Measurements from ENCODE around the gene ENPEP. TPM values are rescaled to one million over a fixed set of nuclear protein-coding genes. Genes with fewer than 3 reads are reported as not detected.

The ENPEP gene
- total and polyA plus RNA-seq, 10 of the 15 experiments (the other 5 are each of a cell fraction or from before 2014, with no cell fraction given) = 0.03 TPM; not detected in 9

DNA sequence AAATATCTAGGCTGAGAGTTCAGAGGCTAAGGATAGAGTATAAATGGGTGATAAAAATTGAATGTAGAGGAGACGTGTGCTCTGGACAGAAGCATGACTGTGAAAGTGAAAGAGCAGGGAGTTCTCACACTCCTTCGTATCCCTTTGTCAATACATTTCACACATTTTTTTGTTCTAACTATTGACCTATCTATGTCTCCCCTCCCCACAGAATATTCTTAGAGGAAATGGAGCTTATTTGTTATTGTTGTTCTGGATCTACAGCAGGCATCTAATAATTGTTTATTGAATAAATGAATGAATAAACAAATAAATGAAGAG lies 57.6 kb downstream of the ENPEP start (continued):
- TF ChIP-seq, protein P1, sequence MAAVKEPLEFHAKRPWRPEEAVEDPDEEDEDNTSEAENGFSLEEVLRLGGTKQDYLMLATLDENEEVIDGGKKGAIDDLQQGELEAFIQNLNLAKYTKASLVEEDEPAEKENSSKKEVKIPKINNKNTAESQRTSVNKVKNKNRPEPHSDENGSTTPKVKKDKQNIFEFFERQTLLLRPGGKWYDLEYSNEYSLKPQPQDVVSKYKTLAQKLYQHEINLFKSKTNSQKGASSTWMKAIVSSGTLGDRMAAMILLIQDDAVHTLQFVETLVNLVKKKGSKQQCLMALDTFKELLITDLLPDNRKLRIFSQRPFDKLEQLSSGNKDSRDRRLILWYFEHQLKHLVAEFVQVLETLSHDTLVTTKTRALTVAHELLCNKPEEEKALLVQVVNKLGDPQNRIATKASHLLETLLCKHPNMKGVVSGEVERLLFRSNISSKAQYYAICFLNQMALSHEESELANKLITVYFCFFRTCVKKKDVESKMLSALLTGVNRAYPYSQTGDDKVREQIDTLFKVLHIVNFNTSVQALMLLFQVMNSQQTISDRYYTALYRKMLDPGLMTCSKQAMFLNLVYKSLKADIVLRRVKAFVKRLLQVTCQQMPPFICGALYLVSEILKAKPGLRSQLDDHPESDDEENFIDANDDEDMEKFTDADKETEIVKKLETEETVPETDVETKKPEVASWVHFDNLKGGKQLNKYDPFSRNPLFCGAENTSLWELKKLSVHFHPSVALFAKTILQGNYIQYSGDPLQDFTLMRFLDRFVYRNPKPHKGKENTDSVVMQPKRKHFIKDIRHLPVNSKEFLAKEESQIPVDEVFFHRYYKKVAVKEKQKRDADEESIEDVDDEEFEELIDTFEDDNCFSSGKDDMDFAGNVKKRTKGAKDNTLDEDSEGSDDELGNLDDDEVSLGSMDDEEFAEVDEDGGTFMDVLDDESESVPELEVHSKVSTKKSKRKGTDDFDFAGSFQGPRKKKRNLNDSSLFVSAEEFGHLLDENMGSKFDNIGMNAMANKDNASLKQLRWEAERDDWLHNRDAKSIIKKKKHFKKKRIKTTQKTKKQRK (IDR thresholded peaks at IDR 0.05; ENCODE audit: low read depth, low read length) = no peak
- TF ChIP-seq POU2F2 (IDR thresholded peaks at IDR 0.05; ENCODE audit: borderline replicate concordance, low read depth, low read length) = no peak
- TF ChIP-seq NRF1 (conservative IDR thresholded peaks at IDR 0.05; ENCODE audit: low read depth, low read length) = no peak
- TF ChIP-seq TAF1 (IDR thresholded peaks at IDR 0.05; ENCODE audit: borderline replicate concordance, low read depth, low read length) = no peak
- no peak for TF ChIP-seq NR2F1 (conservative IDR thresholded peaks at IDR 0.05)
- TF ChIP-seq GATAD2B (conservative IDR thresholded peaks at IDR 0.05; ENCODE audit: low read depth) = no peak
- TF ChIP-seq FOXK2 (IDR thresholded peaks at IDR 0.05) = no peak

DNA sequence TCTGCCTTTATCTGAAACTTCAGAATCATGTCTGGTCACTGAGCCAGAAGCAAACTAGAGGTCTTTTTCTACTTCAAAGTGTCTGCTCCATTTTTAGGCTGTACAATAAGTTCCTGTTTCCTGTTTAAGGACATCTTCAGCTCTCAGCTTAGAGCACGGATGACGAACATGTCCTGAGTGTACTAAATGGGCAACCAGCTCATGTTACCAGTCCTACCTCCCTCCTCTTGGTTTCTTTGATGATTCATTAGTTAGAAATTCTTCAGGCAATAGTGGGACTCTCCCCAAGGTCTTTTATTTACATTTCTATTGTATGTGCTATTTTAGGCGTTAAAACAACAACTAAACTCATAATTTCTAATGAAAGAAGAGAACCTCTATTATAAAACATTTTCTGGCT lies 58.0 kb downstream of the ENPEP start:
- BruUV-seq (replicated peaks) = no TSS peak
- CTCF ChIA-PET = interaction anchor here (1.1 kb wide), 1 partner anchor 15 kb away, joined by 3 read pairs; no protein-coding TSS in a partner anchor
- Histone ChIP-seq H3K4me1 (ENCODE audit: control insufficient read depth, insufficient read depth, low read length) (no peaks in the 10 kb centered on the region), H3K36me3 (ENCODE audit: control insufficient read depth in 2 of 2, insufficient read depth in 2 of 2, low read length in 1 of 2) (no peaks in the 10 kb centered on the region), H3K4me2 (ENCODE audit: control insufficient read depth, insufficient read depth) (no peak overlapping the region), H3K79me2 (ENCODE audit: control insufficient read depth, insufficient read depth, low read length) (no peaks in the 10 kb centered on the region), H3K27ac (ENCODE audit: control insufficient read depth, insufficient read depth) (no peak overlapping the region), H3K4me3 (no peak overlapping the region), H3K9ac (ENCODE audit: control insufficient read depth, insufficient read depth, low read length) (no peak overlapping the region), H4K20me1 (ENCODE audit: control insufficient read depth, insufficient read depth) (no peaks in the 10 kb centered on the region), H3K27me3 (replicated peaks in 1 of 2; ENCODE audit: control insufficient read depth in 2 of 2, insufficient read depth in 2 of 2, low read length in 1 of 2) (no peaks in the 10 kb centered on the region), H3K9me3 (replicated peaks; ENCODE audit: control insufficient read depth, insufficient read depth, low read length) (no peaks in the 10 kb centered on the region; the same call in 2 of the 3 replicates), H2AFZ (ENCODE audit: control insufficient read depth, low read depth, low read length) (peak overlapping the region; percentile 37)
- peak; percentile 54 for FAIRE-seq
- 30% methylated on average over 3 of the region's 3 CpGs for WGBS (ENCODE audit: insufficient coverage, insufficient replicate concordance, low lambda C conversion rate, missing lambda C conversion rate)
- RAD21 ChIA-PET (ENCODE audit: unreplicated experiment) = interaction anchor here (1.5 to 1.6 kb wide), 2 partner anchors 15 to 527 kb away, joined by 4 to 5 read pairs; no protein-coding TSS in a partner anchor
- in situ Hi-C loops (cut with MboI) = no loop called here
- ATAC-seq = peak; percentile 31; the same call in 1 of the 3 replicates
- intact Hi-C loops (cut with micrococcal nuclease; ENCODE audit: unreplicated experiment) = no loop called here
- DNase-seq (ENCODE audit: low read depth, low spot score) = no peak
- SMC1A ChIA-PET (ENCODE audit: uncharacterized antibody, unreplicated experiment) = no interaction called here
- POLR2A ChIA-PET = interaction anchor here (0.7 kb wide), 1 partner anchor 13 kb away, joined by 3 read pairs; no protein-coding TSS in a partner anchor
- TF ChIP-seq BMI1 (IDR thresholded peaks at IDR 0.05; ENCODE audit: borderline replicate concordance) = no peak
- TF ChIP-seq, protein P2, sequence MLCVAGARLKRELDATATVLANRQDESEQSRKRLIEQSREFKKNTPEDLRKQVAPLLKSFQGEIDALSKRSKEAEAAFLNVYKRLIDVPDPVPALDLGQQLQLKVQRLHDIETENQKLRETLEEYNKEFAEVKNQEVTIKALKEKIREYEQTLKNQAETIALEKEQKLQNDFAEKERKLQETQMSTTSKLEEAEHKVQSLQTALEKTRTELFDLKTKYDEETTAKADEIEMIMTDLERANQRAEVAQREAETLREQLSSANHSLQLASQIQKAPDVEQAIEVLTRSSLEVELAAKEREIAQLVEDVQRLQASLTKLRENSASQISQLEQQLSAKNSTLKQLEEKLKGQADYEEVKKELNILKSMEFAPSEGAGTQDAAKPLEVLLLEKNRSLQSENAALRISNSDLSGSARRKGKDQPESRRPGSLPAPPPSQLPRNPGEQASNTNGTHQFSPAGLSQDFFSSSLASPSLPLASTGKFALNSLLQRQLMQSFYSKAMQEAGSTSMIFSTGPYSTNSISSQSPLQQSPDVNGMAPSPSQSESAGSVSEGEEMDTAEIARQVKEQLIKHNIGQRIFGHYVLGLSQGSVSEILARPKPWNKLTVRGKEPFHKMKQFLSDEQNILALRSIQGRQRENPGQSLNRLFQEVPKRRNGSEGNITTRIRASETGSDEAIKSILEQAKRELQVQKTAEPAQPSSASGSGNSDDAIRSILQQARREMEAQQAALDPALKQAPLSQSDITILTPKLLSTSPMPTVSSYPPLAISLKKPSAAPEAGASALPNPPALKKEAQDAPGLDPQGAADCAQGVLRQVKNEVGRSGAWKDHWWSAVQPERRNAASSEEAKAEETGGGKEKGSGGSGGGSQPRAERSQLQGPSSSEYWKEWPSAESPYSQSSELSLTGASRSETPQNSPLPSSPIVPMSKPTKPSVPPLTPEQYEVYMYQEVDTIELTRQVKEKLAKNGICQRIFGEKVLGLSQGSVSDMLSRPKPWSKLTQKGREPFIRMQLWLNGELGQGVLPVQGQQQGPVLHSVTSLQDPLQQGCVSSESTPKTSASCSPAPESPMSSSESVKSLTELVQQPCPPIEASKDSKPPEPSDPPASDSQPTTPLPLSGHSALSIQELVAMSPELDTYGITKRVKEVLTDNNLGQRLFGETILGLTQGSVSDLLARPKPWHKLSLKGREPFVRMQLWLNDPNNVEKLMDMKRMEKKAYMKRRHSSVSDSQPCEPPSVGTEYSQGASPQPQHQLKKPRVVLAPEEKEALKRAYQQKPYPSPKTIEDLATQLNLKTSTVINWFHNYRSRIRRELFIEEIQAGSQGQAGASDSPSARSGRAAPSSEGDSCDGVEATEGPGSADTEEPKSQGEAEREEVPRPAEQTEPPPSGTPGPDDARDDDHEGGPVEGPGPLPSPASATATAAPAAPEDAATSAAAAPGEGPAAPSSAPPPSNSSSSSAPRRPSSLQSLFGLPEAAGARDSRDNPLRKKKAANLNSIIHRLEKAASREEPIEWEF (IDR thresholded peaks at IDR 0.05; ENCODE audit: insufficient replicate concordance, low read depth, low read length) = no peak

All from GM12878 (cell line).